ENCODE data around the gene PHC1.

Gene PHC1

DNA sequence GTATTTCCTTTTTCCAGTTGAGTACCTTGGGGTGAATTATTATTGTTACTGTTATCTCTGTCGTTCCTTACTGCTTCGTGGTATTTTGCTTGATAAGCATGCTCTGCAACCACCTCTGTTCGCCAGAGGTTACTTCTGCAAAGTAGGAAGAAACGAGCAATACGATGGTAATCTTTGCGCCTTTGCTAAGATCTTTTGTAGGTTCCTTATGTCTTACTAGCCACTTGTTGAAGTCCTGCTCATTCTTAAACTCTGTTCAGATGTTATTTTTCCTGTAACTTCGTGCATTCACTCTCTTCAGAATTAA lies 35.9 kb downstream of the PHC1 start:
- TF ChIP-seq, protein P1, sequence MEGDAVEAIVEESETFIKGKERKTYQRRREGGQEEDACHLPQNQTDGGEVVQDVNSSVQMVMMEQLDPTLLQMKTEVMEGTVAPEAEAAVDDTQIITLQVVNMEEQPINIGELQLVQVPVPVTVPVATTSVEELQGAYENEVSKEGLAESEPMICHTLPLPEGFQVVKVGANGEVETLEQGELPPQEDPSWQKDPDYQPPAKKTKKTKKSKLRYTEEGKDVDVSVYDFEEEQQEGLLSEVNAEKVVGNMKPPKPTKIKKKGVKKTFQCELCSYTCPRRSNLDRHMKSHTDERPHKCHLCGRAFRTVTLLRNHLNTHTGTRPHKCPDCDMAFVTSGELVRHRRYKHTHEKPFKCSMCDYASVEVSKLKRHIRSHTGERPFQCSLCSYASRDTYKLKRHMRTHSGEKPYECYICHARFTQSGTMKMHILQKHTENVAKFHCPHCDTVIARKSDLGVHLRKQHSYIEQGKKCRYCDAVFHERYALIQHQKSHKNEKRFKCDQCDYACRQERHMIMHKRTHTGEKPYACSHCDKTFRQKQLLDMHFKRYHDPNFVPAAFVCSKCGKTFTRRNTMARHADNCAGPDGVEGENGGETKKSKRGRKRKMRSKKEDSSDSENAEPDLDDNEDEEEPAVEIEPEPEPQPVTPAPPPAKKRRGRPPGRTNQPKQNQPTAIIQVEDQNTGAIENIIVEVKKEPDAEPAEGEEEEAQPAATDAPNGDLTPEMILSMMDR (conservative IDR thresholded peaks at IDR 0.05; ENCODE audit: low read depth, low read length): no peak
- no peak for DNase-seq (ENCODE audit: low read depth)
- peak overlapping the region; percentile 97 for H3K4me3 ChIP-seq (ENCODE audit: low read length)

DNA sequence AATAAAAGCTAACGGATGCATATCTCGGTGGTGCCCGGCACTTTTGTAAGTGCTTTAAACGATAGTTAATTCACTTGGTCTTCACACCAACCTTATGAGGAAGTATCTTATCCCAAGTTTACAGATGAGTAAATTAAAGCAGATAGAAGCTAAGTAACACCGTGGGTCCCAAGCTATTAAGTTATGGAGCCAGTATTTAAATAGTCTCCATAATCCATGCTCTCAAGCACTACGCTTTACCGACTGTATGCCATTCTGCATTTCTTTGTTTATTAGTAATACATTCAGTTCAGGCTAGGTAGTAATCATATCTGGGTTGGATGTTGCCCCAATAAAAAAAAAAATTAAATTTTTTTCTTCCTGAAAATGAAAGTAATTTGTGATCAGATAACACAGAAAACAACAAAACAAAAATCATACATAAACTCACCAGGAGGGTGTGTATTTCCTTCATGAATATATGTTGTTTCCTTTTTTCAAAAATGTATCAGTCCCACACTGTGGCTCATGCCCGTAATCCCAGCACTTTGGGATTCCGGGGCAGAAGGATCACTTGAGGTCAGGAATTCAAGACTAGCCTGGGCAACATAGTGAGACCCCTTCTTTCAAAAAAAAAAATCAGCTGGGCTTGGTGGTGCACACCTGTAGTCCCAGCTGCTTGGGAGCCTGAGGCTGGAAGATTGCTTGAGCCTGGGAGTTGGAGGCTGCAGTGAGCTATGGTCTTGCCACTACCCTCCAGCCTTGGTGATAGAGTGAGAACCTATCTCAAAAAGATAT lies 36.6 kb downstream of the PHC1 start:
- TF ChIP-seq, protein P1 (conservative IDR thresholded peaks at IDR 0.05; ENCODE audit: low read depth, low read length): no peak
- peak overlapping the region; percentile 97 for H3K4me3 ChIP-seq (ENCODE audit: low read length)
- no peak for DNase-seq (ENCODE audit: low read depth)

DNA sequence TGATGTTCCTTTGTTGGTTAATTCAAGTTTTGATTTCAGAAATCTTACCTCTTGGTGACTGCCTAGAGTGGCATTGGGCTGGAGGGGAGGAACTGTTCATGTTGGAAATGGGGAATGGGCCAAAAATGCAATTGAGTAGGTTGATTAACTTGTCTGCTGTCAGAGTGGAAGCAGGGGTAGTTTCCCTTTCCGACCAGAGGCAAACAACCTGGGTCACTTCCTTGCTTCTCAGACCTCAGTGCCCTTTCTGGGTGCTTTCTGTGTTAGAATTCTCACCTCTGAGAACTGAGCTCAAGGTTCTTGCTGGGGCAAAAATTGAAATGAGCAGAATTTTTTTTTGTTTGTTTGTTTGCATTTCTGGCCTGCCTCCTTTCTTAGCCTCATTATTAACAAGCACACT lies 37.4 kb downstream of the PHC1 start:
- no peak overlapping the region for H3K4me3 ChIP-seq (ENCODE audit: low read length)
- no peak for DNase-seq (ENCODE audit: low read depth)
- TF ChIP-seq, protein P1 (conservative IDR thresholded peaks at IDR 0.05; ENCODE audit: low read depth, low read length): no peak

DNA sequence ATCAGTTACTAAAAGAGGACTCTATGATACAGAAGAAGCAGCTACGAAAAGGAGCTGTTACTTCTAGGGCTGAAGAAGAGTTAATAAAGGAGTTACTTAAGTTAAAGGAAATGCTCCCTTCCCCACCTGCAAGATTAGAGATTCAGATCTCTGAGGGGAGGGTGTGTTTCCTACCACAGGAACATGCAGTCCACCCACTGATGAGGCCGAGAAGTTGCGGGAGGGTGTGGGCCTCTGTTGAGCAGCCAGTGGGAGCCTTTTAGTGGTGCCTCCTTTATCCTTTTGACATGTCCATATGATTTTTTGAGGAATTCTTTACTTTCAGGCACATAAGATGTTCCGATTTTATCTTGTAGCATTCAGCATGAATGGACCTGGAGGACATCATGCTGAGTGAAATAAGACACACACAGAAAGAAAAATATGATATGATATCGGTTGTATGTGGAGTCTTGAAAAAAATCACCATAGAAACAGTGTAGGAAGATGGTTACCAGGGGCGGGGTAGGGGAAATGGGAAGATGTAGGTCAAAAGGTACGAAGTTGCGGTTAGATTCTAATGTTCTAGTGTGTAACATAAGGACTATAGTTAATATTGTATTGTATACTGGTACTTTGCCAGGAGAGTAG lies 39.6 kb downstream of the PHC1 start:
- TF ChIP-seq, protein P1 (conservative IDR thresholded peaks at IDR 0.05; ENCODE audit: low read depth, low read length): no peak
- no peak overlapping the region for H3K4me3 ChIP-seq (ENCODE audit: low read length)
- no peak for DNase-seq (ENCODE audit: low read depth)

DNA sequence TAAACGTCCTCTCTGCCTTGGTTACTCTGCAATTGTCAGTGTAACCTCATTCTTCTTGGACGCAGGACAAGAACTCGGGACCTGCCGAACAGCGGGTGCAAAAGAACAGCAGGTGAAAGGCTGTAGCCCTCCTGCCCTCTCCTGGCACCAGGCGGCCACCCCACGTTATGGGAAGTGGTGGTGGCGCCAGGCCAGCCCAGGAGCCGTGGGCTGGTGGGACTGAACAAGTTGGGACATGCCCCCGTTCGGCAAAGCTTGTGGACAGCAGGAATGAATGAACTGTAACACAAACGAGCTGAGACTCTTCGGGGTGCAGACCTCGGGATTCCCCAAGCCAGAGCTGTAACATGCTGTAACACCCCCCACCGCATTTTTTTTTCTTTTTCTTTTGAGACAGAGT lies 41.8 kb downstream of the PHC1 start:
- DNase-seq (ENCODE audit: low read depth): no peak
- TF ChIP-seq, protein P1 (conservative IDR thresholded peaks at IDR 0.05; ENCODE audit: low read depth, low read length): no peak
- H3K4me3 ChIP-seq (ENCODE audit: low read length): no peak overlapping the region

DNA sequence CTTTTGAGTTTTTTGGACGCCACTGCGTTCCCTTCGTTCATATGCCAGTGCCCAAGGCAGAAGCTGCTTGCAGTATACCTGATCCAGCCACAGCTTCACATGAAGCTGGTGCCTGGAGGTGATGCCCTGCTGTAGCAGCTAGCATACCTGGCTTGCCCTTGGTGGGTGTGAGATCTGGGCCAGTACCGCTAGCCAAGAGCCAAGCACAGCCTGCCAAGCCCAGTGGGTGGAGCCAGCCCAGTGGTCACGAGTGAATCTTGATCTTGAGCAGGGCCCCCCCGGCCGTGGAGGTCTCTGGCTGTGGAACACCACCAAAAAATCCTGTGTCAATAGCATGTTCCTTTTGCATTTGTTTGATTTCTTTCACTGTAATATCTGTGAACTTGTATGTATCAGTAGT lies 42.5 kb downstream of the PHC1 start:
- H3K4me3 ChIP-seq (ENCODE audit: low read length): no peak overlapping the region
- no peak for DNase-seq (ENCODE audit: low read depth)

More for the DNA sequence above, 42.5 kb downstream of the PHC1 start:
- TF ChIP-seq, protein P1 (conservative IDR thresholded peaks at IDR 0.05; ENCODE audit: low read depth, low read length): no peak
